ENCODE measurements around the gene EIF4G3. TPM values are rescaled to one million over a fixed set of nuclear protein-coding genes. Genes with fewer than 3 reads are reported as not detected.

EIF4G3 gene
- total RNA-seq: 99.0 TPM

GRCh38 chr1:21176586-21177555, at the start of gene EIF4G3:
Gene EIF4G3 (minus strand): TSS chr1:21176897. CDS start chr1:21002742, 174,155 bp downstream.

GRCh38 chr1:20787029-20787839, 389.5 kb downstream of the EIF4G3 start, which contains the start of gene HP1BP3:
Gene HP1BP3 (minus strand): TSS chr1:20787307. CDS start chr1:20780440, 6,867 bp downstream.

Small RNA genes lying within 50 kb of the gene (small RNA-seq; reads per million reads assigned to genes)
- not detected for gene AL627311.1
- 0.21 reads per million for gene MIR1256
- not detected for gene RNU7-200P

Other genes starting within 250 kb of the EIF4G3 start
- 18.2 TPM for gene ECE1, start 113.6 kb upstream of the EIF4G3 start, total RNA-seq

Data from diencephalon (tissue), 1 donor.